ENCODE measurements around the gene LENG8. TPM values are rescaled to one million over a fixed set of nuclear protein-coding genes. Genes with fewer than 3 reads are reported as not detected.
"Not testable (repeated sequence)": the region's sequence is repeated elsewhere in the genome, so short reads cannot be mapped to it uniquely, and the experiment has no call there.

LENG8 gene
- total RNA-seq, 2 donors from 2014 or later: 139 to 171 TPM

DNA sequence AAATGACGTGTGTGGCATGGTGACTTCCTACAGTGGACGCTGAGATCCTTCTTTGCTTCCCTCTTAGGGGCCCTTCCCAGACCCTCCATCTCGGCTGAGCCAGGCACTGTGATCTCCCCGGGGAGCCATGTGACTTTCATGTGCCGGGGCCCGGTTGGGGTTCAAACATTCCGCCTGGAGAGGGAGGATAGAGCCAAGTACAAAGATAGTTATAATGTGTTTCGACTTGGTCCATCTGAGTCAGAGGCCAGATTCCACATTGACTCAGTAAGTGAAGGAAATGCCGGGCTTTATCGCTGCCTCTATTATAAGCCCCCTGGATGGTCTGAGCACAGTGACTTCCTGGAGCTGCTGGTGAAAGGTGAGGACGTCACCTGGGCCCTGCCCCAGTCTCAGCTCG is 58.8 kb downstream of the LENG8 start:
- WGBS, 2 experiments (ENCODE audit: insufficient coverage in 1 of 2, insufficient read length in 1 of 2): 79 to 83% methylated on average over 7 to 12 of the region's 12 CpGs
- H3K9me3 Mint-ChIP-seq: peaks cover 68% of the 10 kb centered on the region

DNA sequence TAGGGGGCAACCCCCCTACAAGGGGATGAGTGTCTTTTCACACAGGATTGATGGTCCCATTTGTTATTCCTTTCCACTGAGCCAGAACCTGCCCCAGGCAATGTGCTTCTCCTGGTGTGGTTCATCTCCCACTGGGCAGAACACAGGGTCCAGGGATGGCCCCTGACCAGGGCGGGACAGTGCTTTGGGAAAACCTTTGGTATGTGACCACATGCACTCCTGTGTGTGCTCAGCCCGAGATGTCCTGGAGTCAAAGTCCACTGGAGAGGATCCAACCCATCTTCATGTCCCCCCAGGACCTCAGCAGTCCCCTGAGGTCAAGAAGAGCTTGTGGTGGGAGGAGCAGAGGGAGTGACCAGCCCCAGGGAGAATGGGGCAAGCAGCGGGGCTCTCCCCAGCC is 59.5 kb downstream of the LENG8 start:
- H3K9me3 Mint-ChIP-seq: peaks cover 70% of the 10 kb centered on the region
- DNase-seq; H3K36me3 ChIP-seq (ENCODE audit: control insufficient read depth, insufficient read depth, low read length): not testable (repeated sequence)

More for the DNA sequence above, 58.8 kb downstream of the LENG8 start:
- Histone ChIP-seq H3K9ac (ENCODE audit: extremely low read depth, low read length, poor library complexity, severe bottlenecking) (no peak overlapping the region), H3K36me3 (ENCODE audit: control insufficient read depth, insufficient read depth, low read length) (no peaks in the 10 kb centered on the region), H3K4me1 (ENCODE audit: control insufficient read depth, insufficient read depth, low read length) (no peaks in the 10 kb centered on the region), H3K9me3 (ENCODE audit: control insufficient read depth, low read length) (no peaks in the 10 kb centered on the region), H3K27ac (ENCODE audit: low read depth, low read length) (no peak overlapping the region), H3K27me3 (ENCODE audit: control insufficient read depth, insufficient read depth, low read length, poor library complexity, severe bottlenecking) (no peaks in the 10 kb centered on the region), H3K4me3 (ENCODE audit: low read length) (no peak overlapping the region)
- no peak for DNase-seq
- Mint-ChIP-seq H3K27ac (no peak overlapping the region), H3K36me3 (ENCODE audit: low read depth) (no peaks in the 10 kb centered on the region), H3K27me3 (ENCODE audit: insufficient read depth) (no peaks in the 10 kb centered on the region), H3K4me1 (no peaks in the 10 kb centered on the region), H3K4me3 (no peak overlapping the region)
- TF ChIP-seq, protein P1, sequence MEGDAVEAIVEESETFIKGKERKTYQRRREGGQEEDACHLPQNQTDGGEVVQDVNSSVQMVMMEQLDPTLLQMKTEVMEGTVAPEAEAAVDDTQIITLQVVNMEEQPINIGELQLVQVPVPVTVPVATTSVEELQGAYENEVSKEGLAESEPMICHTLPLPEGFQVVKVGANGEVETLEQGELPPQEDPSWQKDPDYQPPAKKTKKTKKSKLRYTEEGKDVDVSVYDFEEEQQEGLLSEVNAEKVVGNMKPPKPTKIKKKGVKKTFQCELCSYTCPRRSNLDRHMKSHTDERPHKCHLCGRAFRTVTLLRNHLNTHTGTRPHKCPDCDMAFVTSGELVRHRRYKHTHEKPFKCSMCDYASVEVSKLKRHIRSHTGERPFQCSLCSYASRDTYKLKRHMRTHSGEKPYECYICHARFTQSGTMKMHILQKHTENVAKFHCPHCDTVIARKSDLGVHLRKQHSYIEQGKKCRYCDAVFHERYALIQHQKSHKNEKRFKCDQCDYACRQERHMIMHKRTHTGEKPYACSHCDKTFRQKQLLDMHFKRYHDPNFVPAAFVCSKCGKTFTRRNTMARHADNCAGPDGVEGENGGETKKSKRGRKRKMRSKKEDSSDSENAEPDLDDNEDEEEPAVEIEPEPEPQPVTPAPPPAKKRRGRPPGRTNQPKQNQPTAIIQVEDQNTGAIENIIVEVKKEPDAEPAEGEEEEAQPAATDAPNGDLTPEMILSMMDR (conservative IDR thresholded peaks at IDR 0.05): no peak

DNA sequence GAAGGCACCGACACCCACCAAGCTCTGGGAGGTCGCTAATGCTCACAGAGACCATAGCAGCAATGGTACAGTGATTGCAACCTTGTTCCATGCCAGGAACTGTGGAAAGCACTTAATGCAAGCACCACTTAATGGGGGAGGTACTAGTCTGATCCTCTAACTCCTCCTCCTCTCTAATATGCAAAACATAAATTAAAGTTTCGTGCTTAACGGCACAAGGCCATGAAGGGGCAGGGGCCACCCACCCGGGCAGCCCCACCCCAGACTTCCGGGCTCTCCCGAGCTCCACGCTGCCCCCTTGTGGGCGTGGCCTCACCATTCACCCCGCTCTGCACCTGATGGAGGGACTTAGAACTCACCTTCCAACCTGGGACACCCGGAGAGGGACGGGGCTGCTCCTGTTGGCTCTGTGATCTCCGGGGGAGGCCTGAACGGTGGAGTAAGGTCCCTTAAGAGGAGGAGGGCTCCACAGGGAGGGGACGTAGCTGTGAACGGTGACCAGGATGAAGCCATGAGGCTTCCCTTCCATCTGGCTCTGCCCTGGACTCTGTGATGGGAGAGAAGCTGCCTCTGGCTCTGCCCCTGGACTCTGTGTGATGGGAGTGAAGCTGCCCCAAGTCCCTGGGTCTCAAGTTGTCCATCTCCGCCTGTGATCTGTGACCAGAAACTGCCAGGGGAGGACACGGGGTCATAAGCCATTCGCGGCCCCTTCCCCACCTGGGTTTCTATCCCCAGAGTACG is 60.4 kb downstream of the LENG8 start:
- TF ChIP-seq, protein P1 (conservative IDR thresholded peaks at IDR 0.05): peak; percentile 15
- not testable (repeated sequence) for H3K27me3 Mint-ChIP-seq (ENCODE audit: insufficient read depth); H3K36me3 Mint-ChIP-seq (ENCODE audit: low read depth); H3K27me3 ChIP-seq (ENCODE audit: control insufficient read depth, insufficient read depth, low read length, poor library complexity, severe bottlenecking); H3K27ac ChIP-seq (ENCODE audit: low read depth, low read length); H3K4me3 ChIP-seq (ENCODE audit: low read length); H3K4me3 Mint-ChIP-seq; H3K27ac Mint-ChIP-seq; H3K4me1 Mint-ChIP-seq; H3K9me3 ChIP-seq (ENCODE audit: control insufficient read depth, low read length); H3K9ac ChIP-seq (ENCODE audit: extremely low read depth, low read length, poor library complexity, severe bottlenecking); H3K4me1 ChIP-seq (ENCODE audit: control insufficient read depth, insufficient read depth, low read length); H3K36me3 ChIP-seq (ENCODE audit: control insufficient read depth, insufficient read depth, low read length); DNase-seq
- 76% methylated on average over 4 of the region's 21 CpGs; no CpG with 5 or more reads in 1 of the 2 experiments for WGBS, 2 experiments (ENCODE audit: insufficient coverage in 1 of 2, insufficient read length in 1 of 2)
- H3K9me3 Mint-ChIP-seq: peaks cover 73% of the 10 kb centered on the region

More for the DNA sequence above, 59.5 kb downstream of the LENG8 start:
- H3K27ac ChIP-seq (ENCODE audit: low read depth, low read length); H3K4me3 ChIP-seq (ENCODE audit: low read length); H3K9me3 ChIP-seq (ENCODE audit: control insufficient read depth, low read length); H3K4me3 Mint-ChIP-seq; H3K9ac ChIP-seq (ENCODE audit: extremely low read depth, low read length, poor library complexity, severe bottlenecking); H3K4me1 Mint-ChIP-seq; H3K36me3 Mint-ChIP-seq (ENCODE audit: low read depth); H3K27me3 Mint-ChIP-seq (ENCODE audit: insufficient read depth); H3K27me3 ChIP-seq (ENCODE audit: control insufficient read depth, insufficient read depth, low read length, poor library complexity, severe bottlenecking); H3K4me1 ChIP-seq (ENCODE audit: control insufficient read depth, insufficient read depth, low read length); H3K27ac Mint-ChIP-seq: not testable (repeated sequence)
- 77% methylated on average over 2 of the region's 3 CpGs; no CpG with 5 or more reads in 1 of the 2 experiments for WGBS, 2 experiments (ENCODE audit: insufficient coverage in 1 of 2, insufficient read length in 1 of 2)

Other genes with a start within 250 kb of the LENG8 start
- 1,000 to 10,000 TPM; 1,302 to 1,460 TPM for gene RPS9, start 248.3 kb upstream of the LENG8 start, total RNA-seq
- not detected for gene LILRB3, start 226.2 kb upstream of the LENG8 start, total RNA-seq
- not detected for gene LILRA6, start 206.4 kb upstream of the LENG8 start, total RNA-seq
- gene LILRB5, start 191.9 kb upstream of the LENG8 start, total RNA-seq: not detected
- gene LILRB2, start 168.1 kb upstream of the LENG8 start, total RNA-seq: not detected
- not detected for gene LILRA5, start 136.0 kb upstream of the LENG8 start, total RNA-seq
- gene LILRA4, start 110.0 kb upstream of the LENG8 start, total RNA-seq: not detected
- gene LAIR1, start 84.3 kb upstream of the LENG8 start, total RNA-seq: not detected
- gene TTYH1, start 33.7 kb upstream of the LENG8 start, total RNA-seq: 1 to 10 TPM; 1.0 to 2.0 TPM
- 1 to 10 TPM; 2.5 to 3.5 TPM for gene LENG9, start 14.6 kb downstream of the LENG8 start, total RNA-seq
- gene CDC42EP5, start 24.1 kb downstream of the LENG8 start, total RNA-seq: under 1 TPM in 1 of 2 donors, not detected in 1; 0.49 TPM
- not detected for gene LAIR2, start 53.6 kb downstream of the LENG8 start, total RNA-seq
- not detected for gene LILRA2, start 124.6 kb downstream of the LENG8 start, total RNA-seq
- gene LILRA1, start 144.4 kb downstream of the LENG8 start, total RNA-seq: not detected
- gene LILRB1, start 181.3 kb downstream of the LENG8 start, total RNA-seq: not detected
- gene LILRB4, start 213.8 kb downstream of the LENG8 start, total RNA-seq: not detected